IMR-90 (cell line): ENCODE measurements around the gene BLVRA. TPM values are rescaled to one million over a fixed set of nuclear protein-coding genes. Genes with fewer than 3 reads are reported as not detected.
A peak's percentile ranks its signal among the peaks of the same experiment; 100 is the strongest.

Experiments
- ATAC-seq: fragments of 200-7000 bp; cut with Tn5 transposase; 2 replicates; pipeline ENCODE4 v1.9.1; 2020; ENCODE audit warnings: low read depth, mild to moderate bottlenecking, moderate library complexity
- BruUV-seq: library from RNA; stranded (reverse); fragments of 400-500 nt; replicated peaks from 2 replicates; lab custom pipeline; 2021; lab: Mats Ljungman, UMichigan
- CTCF ChIA-PET: fragments of 300-600 bp; formaldehyde crosslinking; extraction: SDS; loops from one replicate; lab custom pipeline; 2021; ENCODE audit warnings: antibody characterized with exemption; lab: Yijun Ruan, JAX
- POLR2A ChIA-PET: fragments of 300-600 bp; sonication (Branson Sonifier 250); formaldehyde crosslinking; loops from one replicate; lab custom pipeline; 2022; ENCODE audit warnings: antibody characterized with exemption; ENCODE audit not compliant: unreplicated experiment; lab: Charles Lee
- DNase-seq: peaks from one replicate; pipeline ENCODE4 v3.0.0; 2013
- H2AFZ ChIP-seq: replicated peaks from 2 replicates; pipeline ENCODE3; 2013; ENCODE audit warnings: low read length, mild to moderate bottlenecking; ENCODE audit not compliant: poor library complexity
- H2AK5ac ChIP-seq: 2 replicates; pipeline ENCODE4 v1.6.1; 2013; ENCODE audit warnings: low read depth, low read length, inconsistent platforms
- H2AK9ac ChIP-seq: replicated peaks from 2 replicates; pipeline ENCODE3; 2013; ENCODE audit warnings: mild to moderate bottlenecking, low read depth, low read length, moderate library complexity; ENCODE audit not compliant: poor library complexity
- H2BK120ac ChIP-seq: 2 replicates; pipeline ENCODE4 v1.6.1; 2013; ENCODE audit warnings: low read depth, low read length, inconsistent platforms
- H2BK15ac ChIP-seq: 3 replicates; pipeline ENCODE4 v1.6.1; 2013; ENCODE audit warnings: low read depth, low read length, inconsistent platforms
- H2BK20ac ChIP-seq: 2 replicates; pipeline ENCODE4 v1.6.1; 2013; ENCODE audit warnings: low read depth, mild to moderate bottlenecking, inconsistent platforms, low read length, moderate library complexity
- H2BK5ac ChIP-seq: 2 replicates; pipeline ENCODE4 v1.6.1; 2013; ENCODE audit warnings: mild to moderate bottlenecking, low read depth, low read length, inconsistent platforms; ENCODE audit not compliant: poor library complexity, severe bottlenecking
- H3K14ac ChIP-seq: replicated peaks from 2 replicates; pipeline ENCODE4 v1.6.1; 2013; ENCODE audit warnings: low read depth, low read length, inconsistent platforms
- H3K18ac ChIP-seq: 2 replicates; pipeline ENCODE4 v1.6.1; 2013; ENCODE audit warnings: low read depth, low read length, control low read depth
- H3K23ac ChIP-seq: 2 replicates; pipeline ENCODE4 v1.6.1; 2013; ENCODE audit warnings: low read depth, low read length, inconsistent platforms
- H3K27ac ChIP-seq: 2 replicates; pipeline ENCODE4 v1.5.1; 2013; ENCODE audit warnings: mild to moderate bottlenecking, control low read depth, low read length; ENCODE audit not compliant: insufficient read depth
- H3K27me3 ChIP-seq: 2 replicates; pipeline ENCODE4 v1.6.1; 2013; ENCODE audit warnings: low read length; ENCODE audit not compliant: control insufficient read depth, insufficient read depth
- H3K36me3 ChIP-seq: 2 replicates; pipeline ENCODE4 v1.6.1; 2013; ENCODE audit warnings: low read length, mixed read lengths; ENCODE audit not compliant: control insufficient read depth, insufficient read depth
- H3K4ac ChIP-seq: 2 replicates; pipeline ENCODE4 v1.6.1; 2013; ENCODE audit warnings: low read depth, low read length, inconsistent platforms
- H3K4me1 ChIP-seq: 2 replicates; pipeline ENCODE4 v1.6.1; 2013; ENCODE audit warnings: low read length, mixed read lengths; ENCODE audit not compliant: control insufficient read depth, insufficient read depth
- H3K4me2 ChIP-seq: 2 replicates; pipeline ENCODE4 v1.6.1; 2013; ENCODE audit warnings: low read depth, mild to moderate bottlenecking, control low read depth, low read length, moderate library complexity
- H3K4me3 ChIP-seq: 2 replicates; pipeline ENCODE4 v1.5.1; 2013; ENCODE audit warnings: low read depth, mild to moderate bottlenecking, control low read depth, low read length, moderate library complexity; ENCODE audit not compliant: insufficient read depth
- H3K56ac ChIP-seq: 2 replicates; pipeline ENCODE4 v1.6.1; 2013; ENCODE audit warnings: low read length, inconsistent platforms; ENCODE audit not compliant: insufficient read depth; ENCODE audit errors: extremely low read depth
- H3K79me1 ChIP-seq, 2 experiments: 2 replicates each; pipeline ENCODE4 v1.6.1; 2013; ENCODE audit warnings: low read length in 2 of 2, inconsistent platforms in 1 of 2, low read depth in 1 of 2
- H3K9ac ChIP-seq: 2 replicates; pipeline ENCODE4 v1.6.1; 2013; ENCODE audit warnings: low read depth, low read length, control low read depth
- H3K9me1 ChIP-seq: 2 replicates; pipeline ENCODE4 v1.6.1; 2013; ENCODE audit warnings: low read length, inconsistent platforms; ENCODE audit not compliant: insufficient read depth
- H3K9me3 ChIP-seq: 2 replicates; pipeline ENCODE4 v1.6.1; 2013; ENCODE audit warnings: low read length; ENCODE audit not compliant: control insufficient read depth, insufficient read depth
- H4K20me1 ChIP-seq: 2 replicates; pipeline ENCODE4 v1.6.1; 2013; ENCODE audit warnings: low read length, inconsistent platforms; ENCODE audit not compliant: insufficient read depth
- H4K5ac ChIP-seq: 2 replicates; pipeline ENCODE4 v1.6.1; 2013; ENCODE audit warnings: mild to moderate bottlenecking, low read depth, low read length, control low read depth
- H4K8ac ChIP-seq, 2 experiments: 2 replicates each; pipeline ENCODE4 v1.6.1; 2013; ENCODE audit warnings: low read depth in 2 of 2, low read length in 2 of 2, control low read depth in 1 of 2, inconsistent platforms in 1 of 2
- H4K91ac ChIP-seq: 2 replicates; pipeline ENCODE4 v1.6.1; 2013; ENCODE audit warnings: low read depth, low read length, inconsistent platforms; ENCODE audit not compliant: insufficient read depth
- CEBPB ChIP-seq: IDR thresholded peaks from 2 replicates; pipeline ENCODE4 v1.6.1; 2012; ENCODE audit warnings: low read depth, low read length, improper control_type of control experiment
- FOS ChIP-seq: fragments of 150-350 bp; IDR thresholded peaks from 2 replicates; pipeline ENCODE4 v1.6.1; 2016; ENCODE audit warnings: low read depth, low read length
- MAFK ChIP-seq: IDR thresholded peaks from 2 replicates; pipeline ENCODE4 v1.6.1; 2012; ENCODE audit warnings: low read depth, low read length, improper control_type of control experiment
- MAZ ChIP-seq: IDR thresholded peaks from 2 replicates; pipeline ENCODE4 v1.6.1; 2012; ENCODE audit warnings: low read depth, mild to moderate bottlenecking, low read length, improper control_type of control experiment, moderate library complexity, borderline replicate concordance
- NFE2L2 ChIP-seq: fragments of 150-350 bp; IDR thresholded peaks from 2 replicates; pipeline ENCODE4 v1.6.1; 2016; ENCODE audit warnings: low read depth, mild to moderate bottlenecking, low read length
- RCOR1 ChIP-seq: IDR thresholded peaks from 2 replicates; pipeline ENCODE4 v1.6.1; 2012; ENCODE audit warnings: mild to moderate bottlenecking, low read length, improper control_type of control experiment; ENCODE audit not compliant: insufficient replicate concordance
- RFX5 ChIP-seq: IDR thresholded peaks from 2 replicates; pipeline ENCODE4 v1.8.0; 2012; ENCODE audit warnings: low read depth, mild to moderate bottlenecking, low read length, moderate library complexity
- SMC3 ChIP-seq: fragments of 150-350 bp; IDR thresholded peaks from 2 replicates; pipeline ENCODE4 v1.6.1; 2016; ENCODE audit warnings: low read depth, mild to moderate bottlenecking, antibody characterized with exemption, low read length, moderate library complexity
- WGBS, 2 experiments: methylation state at CpG; one replicate each; pipeline versions ENCODE4 v1.1.5 to v1.1.7; 2013; ENCODE audit warnings: missing lambda C conversion rate in 2 of 2; ENCODE audit not compliant: insufficient read length in 1 of 2; ENCODE audit errors: extremely low coverage in 2 of 2; 5-methylcytosine and 5-hydroxymethylcytosine counted together
- dilution Hi-C: fragments of 300-500 bp; cut with HindIII; formaldehyde crosslinking; loops from one replicate; pipeline ENCODE4 v1.14.3; 2018; ENCODE audit warnings: low sequenced_read_pairs; ENCODE audit not compliant: unreplicated experiment
- in situ Hi-C: fragments of 300-500 bp; cut with MboI; formaldehyde crosslinking; loops from 3 replicates; pipeline ENCODE4 v1.14.3; 2019; ENCODE audit warnings: low sequenced_read_pairs, inconsistent platforms, mixed read lengths
- intact Hi-C: fragments of 100-400 bp; cut with micrococcal nuclease; formaldehyde crosslinking; loops from 2 replicates; pipeline ENCODE4 v1.10.0; 2022
- polyA plus RNA-seq, 3 experiments: library from polyadenylated mRNA; depleted of rRNA; stranded (reverse); fragments of >200 nt; gene quantifications; 2 replicates each; pipeline ENCODE4 v1.2.3, GENCODE V29; 2012; ENCODE audit warnings: low replicate concordance in 1 of 3
- total RNA-seq: library from RNA; depleted of rRNA; stranded (reverse); fragments of >200 nt; gene quantifications from 2 replicates; pipeline ENCODE4 v1.2.3, GENCODE V29; 2012

BLVRA gene
- total and polyA plus RNA-seq, 2 of the 4 experiments (the other 2 are of a cell fraction), result 32.3 to 47.1 TPM

GRCh38 chr7:43764039-43764761 is 5.7 kb downstream of the BLVRA start (continued):
- TF ChIP-seq RFX5 (no peak), MAFK (no peak), RCOR1 (no peak), CEBPB (no peak)

GRCh38 chr7:43764807-43765491 is 6.5 kb downstream of the BLVRA start:
- CTCF ChIA-PET, result interaction anchor here (0.8 kb wide), 1 partner anchor 182 kb away, joined by 3 read pairs; the partner anchor contains the start of gene STK17A
- in situ Hi-C loops (no loop called here), dilution Hi-C loops (no loop called here), intact Hi-C loops (loop anchor here (2.0 kb wide), 1 partner anchor 34 kb away; no protein-coding TSS in a partner anchor)
- Histone ChIP-seq H2BK120ac (no peak overlapping the region), H3K56ac (no peak overlapping the region), H2AFZ (no peak overlapping the region), H3K36me3 (no peaks in the 10 kb centered on the region), H3K79me1 (peaks cover 5 to 20% of the 10 kb centered on the region in 2 experiments; a peak in 3 of 4 replicates), H3K9me3 (no peaks in the 10 kb centered on the region), H3K9me1 (peaks cover 8% of the 10 kb centered on the region; the same call in 1 of the 2 replicates), H3K14ac (no peak overlapping the region), H3K4me2 (0 out of 2 replicates have a peak overlapping the region, but pooled peaks have one; percentile 41), H3K18ac (no peak overlapping the region), H2AK9ac (no peak overlapping the region), H4K91ac (no peak overlapping the region), H3K9ac (no peak overlapping the region), H3K4ac (no peak overlapping the region), H4K8ac (no peak overlapping the region), H4K5ac (no peak overlapping the region), H3K23ac (no peak overlapping the region), H4K20me1 (no peaks in the 10 kb centered on the region; the same call in 1 of the 2 replicates), H2BK5ac (no peak overlapping the region), H2BK15ac (no peak overlapping the region), H3K4me1 (peaks cover 9% of the 10 kb centered on the region), H2BK20ac (no peak overlapping the region), H2AK5ac (no peak overlapping the region), H3K27me3 (no peaks in the 10 kb centered on the region), H3K4me3 (no peak overlapping the region), H3K27ac (no peak overlapping the region)
- ATAC-seq (peak; percentile 66), DNase-seq (peak; percentile 43)
- TF ChIP-seq FOS, result no peak
- TF ChIP-seq NFE2L2, result no peak
- no peak for TF ChIP-seq MAZ
- TF ChIP-seq CEBPB, result peak; percentile 80
- no peak for TF ChIP-seq SMC3
- BruUV-seq, result no TSS peak
- POLR2A ChIA-PET, result no interaction called here
- 100% methylated on average over 1 of the region's 10 CpGs; no CpG with 5 or more reads in 1 of the 2 experiments for WGBS, 2 experiments
